Naive B cell (primary cell): ENCODE data around the gene GGTLC2. TPM values are rescaled to one million over a fixed set of nuclear protein-coding genes. Genes with fewer than 3 reads are reported as not detected.

Source experiments
- ATAC-seq, 2 donors: fragments of 150-1000 bp; cut with Tn5 transposase; 2 replicates each; pipeline ENCODE4 v1.10.0; 2021; ENCODE audit warnings: low read depth in 2 of 2, mild to moderate bottlenecking in 2 of 2, moderate library complexity in 2 of 2
- DNase-seq: peaks from one replicate; pipeline ENCODE4 v3.0.0; 2022
- H3K27ac Mint-ChIP-seq, 6 donors: one replicate each; pipeline ENCODE4 v1.8.0; 2020 to 2022; ENCODE audit warnings: mild to moderate bottlenecking in 6 of 6, mixed read lengths in 6 of 6, moderate library complexity in 5 of 6, inconsistent platforms in 2 of 6
- H3K27me3 Mint-ChIP-seq, 3 donors: one replicate each; pipeline ENCODE4 v1.8.0; 2021 to 2022; ENCODE audit warnings: mixed read lengths in 3 of 3, mild to moderate bottlenecking in 1 of 3
- H3K36me3 Mint-ChIP-seq, 2 donors: one replicate each; pipeline ENCODE4 v1.8.0; 2020 to 2022; ENCODE audit warnings: mixed read lengths in 2 of 2, inconsistent platforms in 1 of 2, mild to moderate bottlenecking in 1 of 2
- H3K4me1 Mint-ChIP-seq, 3 donors: one replicate each; pipeline ENCODE4 v1.8.0; 2020 to 2022; ENCODE audit warnings: mixed read lengths in 3 of 3, inconsistent platforms in 1 of 3, mild to moderate bottlenecking in 1 of 3, moderate library complexity in 1 of 3
- H3K4me3 Mint-ChIP-seq, 8 donors: one replicate each; pipeline ENCODE4 v1.8.0; 2020 to 2022; ENCODE audit warnings: mild to moderate bottlenecking in 8 of 8, mixed read lengths in 8 of 8, moderate library complexity in 8 of 8, inconsistent platforms in 2 of 8
- H3K9me3 Mint-ChIP-seq, 7 donors: one replicate each; pipeline ENCODE4 v1.8.0; 2020 to 2022; ENCODE audit warnings: mixed read lengths in 7 of 7, mild to moderate bottlenecking in 5 of 7, inconsistent platforms in 2 of 7, moderate library complexity in 1 of 7
- polyA plus RNA-seq, 6 donors: library from polyadenylated mRNA; unstranded; fragments of 300-500 nt; fragmentation: Illumina TruSeq; gene quantifications; one replicate each; pipeline ENCODE4 v1.2.3, GENCODE V29; 2021; ENCODE audit warnings: low read depth in 6 of 6

Gene GGTLC2
- polyA plus RNA-seq, 6 donors from 2014 or later: not detected

- peak; percentile 81 to 91 for ATAC-seq
- Mint-ChIP-seq H3K27ac (peak overlapping the region; percentile 17 to 90 (median 80)), H3K4me1 (peaks cover 27 to 49% (median 41%) of the 10 kb centered on the region in 3 donors), H3K4me3 (peak overlapping the region in 7 of 8 donors; percentile 12 to 79 (median 64)), H3K27me3 (no peaks in the 10 kb centered on the region), H3K9me3 (no peaks in the 10 kb centered on the region), H3K36me3 (no peaks in the 10 kb centered on the region)
- peak; percentile 74 for DNase-seq
Observed at GRCh38 chr22:22692707-22693530, 48.5 kb downstream of the GGTLC2 start.

GRCh38 chr22:22693531-22693884, 49.1 kb downstream of the GGTLC2 start:
- Mint-ChIP-seq H3K4me1 (peaks cover 31 to 51% (median 46%) of the 10 kb centered on the region in 3 donors), H3K4me3 (peak overlapping the region in 1 of 8 donors; percentile 15), H3K27me3 (peaks cover 0 to 4% (median 0%) of the 10 kb centered on the region in 3 donors), H3K36me3 (no peaks in the 10 kb centered on the region), H3K9me3 (no peaks in the 10 kb centered on the region), H3K27ac (peak overlapping the region in 4 of 6 donors; percentile 63 to 88 (median 78))
- ATAC-seq: no peak
- no peak for DNase-seq

- no peak for DNase-seq
- ATAC-seq: no peak
- H3K4me1 Mint-ChIP-seq: peaks cover 34 to 49% (median 48%) of the 10 kb centered on the region in 3 donors
- H3K36me3 Mint-ChIP-seq: no peaks in the 10 kb centered on the region
- H3K4me3 Mint-ChIP-seq: no peak overlapping the region
- peak overlapping the region in 2 of 6 donors; percentile 29 to 63 for H3K27ac Mint-ChIP-seq
- no peaks in the 10 kb centered on the region for H3K9me3 Mint-ChIP-seq
- H3K27me3 Mint-ChIP-seq: peaks cover 0 to 4% (median 0%) of the 10 kb centered on the region in 3 donors
Observed at GRCh38 chr22:22694106-22694505, 49.7 kb downstream of the GGTLC2 start.

- ATAC-seq: no peak
- H3K9me3 Mint-ChIP-seq: no peaks in the 10 kb centered on the region
- H3K27me3 Mint-ChIP-seq: peaks cover 0 to 4% (median 0%) of the 10 kb centered on the region in 3 donors
- peak overlapping the region in 2 of 8 donors; percentile 31 to 38 for H3K4me3 Mint-ChIP-seq
- DNase-seq: no peak
- H3K27ac Mint-ChIP-seq: no peak overlapping the region
- H3K4me1 Mint-ChIP-seq: peaks cover 33 to 45% (median 41%) of the 10 kb centered on the region in 3 donors
- no peaks in the 10 kb centered on the region for H3K36me3 Mint-ChIP-seq
Observed at GRCh38 chr22:22696104-22696503, 51.7 kb downstream of the GGTLC2 start.

Other genes with a start within 250 kb of the GGTLC2 start
- gene ZNF280B, start 135.9 kb upstream of the GGTLC2 start, polyA plus RNA-seq: 1 to 10 TPM; 2.4 to 4.1 (median 3.2) TPM
- not detected for gene ZNF280A, start 124.3 kb upstream of the GGTLC2 start, polyA plus RNA-seq
- gene PRAME, start 85.3 kb upstream of the GGTLC2 start, polyA plus RNA-seq: not detected
- 100 to 1,000 TPM; 233 to 640 (median 475) TPM for gene IGLL5, start 243.2 kb downstream of the GGTLC2 start, polyA plus RNA-seq